SK-N-SH (cell line): ENCODE measurements around the gene FAM221B.

Experiments
- CTCF ChIP-seq: fragments of 200-600 bp; sonication (generic); IDR thresholded peaks from 2 replicates; pipeline ENCODE4 v1.6.1; 2017; ENCODE audit warnings: antibody characterized with exemption, mild to moderate bottlenecking, moderate library complexity
- FOXM1 ChIP-seq: IDR thresholded peaks from 2 replicates; pipeline ENCODE4 v1.4.0; 2012; ENCODE audit warnings: low read depth, mild to moderate bottlenecking
- GABPA ChIP-seq: IDR thresholded peaks from 2 replicates; pipeline ENCODE4 v1.4.0; 2012; ENCODE audit warnings: low read depth, mild to moderate bottlenecking
- POLR2AphosphoS5 ChIP-seq: IDR thresholded peaks from 2 replicates; pipeline ENCODE4 v1.6.1; 2012; ENCODE audit warnings: low read depth, low read length
- REST ChIP-seq: IDR thresholded peaks from 2 replicates; pipeline ENCODE4 v1.6.1; 2012; ENCODE audit warnings: mild to moderate bottlenecking, low read depth, low read length, moderate library complexity
- SMC3 ChIP-seq: IDR thresholded peaks from 2 replicates; pipeline ENCODE4 v1.6.1; 2012; ENCODE audit warnings: low read depth, low read length, improper control_type of control experiment
- USF2 ChIP-seq: fragments of 150-350 bp; IDR thresholded peaks from 2 replicates; pipeline ENCODE4 v1.6.1; 2017; ENCODE audit warnings: antibody characterized with exemption, low read length, low read depth, borderline replicate concordance
- YY1 ChIP-seq: IDR thresholded peaks from 2 replicates; pipeline ENCODE4 v1.4.0; 2012; ENCODE audit warnings: low read depth, mild to moderate bottlenecking

DNA sequence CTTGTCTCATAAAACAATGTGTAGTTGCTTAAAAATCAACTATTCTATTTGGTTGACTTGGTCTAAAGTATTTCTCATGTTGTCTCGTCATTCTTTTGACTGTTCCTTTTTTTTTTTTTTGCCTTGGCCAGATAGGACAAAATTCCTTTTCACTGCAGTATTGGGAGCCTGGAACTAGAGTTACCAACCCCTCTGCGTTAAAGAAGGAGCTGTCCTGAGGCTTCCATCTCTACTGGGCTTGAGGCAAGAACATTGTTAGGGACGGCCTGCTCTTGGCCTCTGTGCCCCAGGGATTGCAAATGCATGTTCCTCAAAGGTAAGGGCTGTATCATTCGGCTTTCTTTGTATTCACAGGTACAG is 38.5 kb downstream of the FAM221B start:
- TF ChIP-seq CTCF (no peak), GABPA (no peak), FOXM1 (no peak), SMC3 (no peak), POLR2AphosphoS5 (no peak), USF2 (no peak), REST (no peak), YY1 (no peak)
